LNCaP clone FGC (cell line): Measurements from ENCODE around the gene ID1.

Source experiments
- DNase-seq: peaks from one replicate; pipeline ENCODE4 v3.0.0-alpha.2; 2011; ENCODE audit warnings: low read depth
- H3K4me3 ChIP-seq: 2 replicates; pipeline ENCODE4 v1.5.1; 2011; ENCODE audit warnings: mild to moderate bottlenecking, low read depth, low read length, control low read depth
- TF ChIP-seq, protein P1 (sequence below): IDR thresholded peaks from 2 replicates; pipeline ENCODE4 v1.5.1; 2012; ENCODE audit warnings: mild to moderate bottlenecking; ENCODE audit not compliant: control insufficient read depth, insufficient read depth; ENCODE audit errors: extremely low read depth

Gene ID1

DNA sequence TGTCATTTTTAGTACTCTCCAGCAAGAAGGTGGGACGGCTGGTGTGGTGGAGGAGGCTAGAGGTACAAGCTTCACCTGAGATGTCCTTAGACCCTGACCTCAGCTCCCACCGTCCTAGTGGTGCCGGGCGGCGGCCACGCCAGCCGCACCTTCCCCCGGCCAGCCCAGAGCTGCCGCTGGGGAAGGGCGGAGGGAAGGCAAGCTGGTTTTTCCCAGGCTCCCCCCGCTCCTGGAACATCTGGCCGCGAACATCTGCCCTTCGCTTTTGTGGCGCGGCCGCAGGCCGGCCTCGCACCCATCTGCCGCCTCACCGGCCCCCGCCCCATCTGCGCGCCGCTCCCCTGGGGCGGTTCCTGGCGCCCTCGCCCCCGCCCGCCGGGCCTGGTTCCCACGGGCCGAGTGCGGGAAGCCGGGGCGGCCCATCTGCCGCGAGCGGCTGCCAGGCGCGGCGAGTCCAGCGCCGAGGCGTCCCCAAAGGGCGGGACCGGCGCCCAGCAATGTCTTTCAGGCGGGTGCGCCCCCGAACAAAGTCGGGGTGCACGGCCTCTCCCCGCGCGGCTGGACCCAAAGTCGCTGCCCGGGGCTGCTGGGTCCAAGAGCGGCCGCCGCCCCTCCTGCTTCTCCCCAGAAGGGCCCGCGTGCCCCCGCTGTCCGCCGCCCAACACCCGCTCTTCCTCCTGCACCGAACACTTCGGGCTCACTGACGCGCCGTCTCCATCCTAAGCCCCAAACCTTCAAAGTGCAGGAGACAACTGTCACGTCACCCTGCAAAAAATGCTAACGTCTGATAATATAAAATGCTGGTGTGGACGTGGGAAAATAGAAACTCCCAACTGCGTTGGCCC, 17.3 kb upstream of the ID1 start:
- no peak overlapping the region for H3K4me3 ChIP-seq
- TF ChIP-seq, protein P1, sequence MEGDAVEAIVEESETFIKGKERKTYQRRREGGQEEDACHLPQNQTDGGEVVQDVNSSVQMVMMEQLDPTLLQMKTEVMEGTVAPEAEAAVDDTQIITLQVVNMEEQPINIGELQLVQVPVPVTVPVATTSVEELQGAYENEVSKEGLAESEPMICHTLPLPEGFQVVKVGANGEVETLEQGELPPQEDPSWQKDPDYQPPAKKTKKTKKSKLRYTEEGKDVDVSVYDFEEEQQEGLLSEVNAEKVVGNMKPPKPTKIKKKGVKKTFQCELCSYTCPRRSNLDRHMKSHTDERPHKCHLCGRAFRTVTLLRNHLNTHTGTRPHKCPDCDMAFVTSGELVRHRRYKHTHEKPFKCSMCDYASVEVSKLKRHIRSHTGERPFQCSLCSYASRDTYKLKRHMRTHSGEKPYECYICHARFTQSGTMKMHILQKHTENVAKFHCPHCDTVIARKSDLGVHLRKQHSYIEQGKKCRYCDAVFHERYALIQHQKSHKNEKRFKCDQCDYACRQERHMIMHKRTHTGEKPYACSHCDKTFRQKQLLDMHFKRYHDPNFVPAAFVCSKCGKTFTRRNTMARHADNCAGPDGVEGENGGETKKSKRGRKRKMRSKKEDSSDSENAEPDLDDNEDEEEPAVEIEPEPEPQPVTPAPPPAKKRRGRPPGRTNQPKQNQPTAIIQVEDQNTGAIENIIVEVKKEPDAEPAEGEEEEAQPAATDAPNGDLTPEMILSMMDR, result no peak

DNA sequence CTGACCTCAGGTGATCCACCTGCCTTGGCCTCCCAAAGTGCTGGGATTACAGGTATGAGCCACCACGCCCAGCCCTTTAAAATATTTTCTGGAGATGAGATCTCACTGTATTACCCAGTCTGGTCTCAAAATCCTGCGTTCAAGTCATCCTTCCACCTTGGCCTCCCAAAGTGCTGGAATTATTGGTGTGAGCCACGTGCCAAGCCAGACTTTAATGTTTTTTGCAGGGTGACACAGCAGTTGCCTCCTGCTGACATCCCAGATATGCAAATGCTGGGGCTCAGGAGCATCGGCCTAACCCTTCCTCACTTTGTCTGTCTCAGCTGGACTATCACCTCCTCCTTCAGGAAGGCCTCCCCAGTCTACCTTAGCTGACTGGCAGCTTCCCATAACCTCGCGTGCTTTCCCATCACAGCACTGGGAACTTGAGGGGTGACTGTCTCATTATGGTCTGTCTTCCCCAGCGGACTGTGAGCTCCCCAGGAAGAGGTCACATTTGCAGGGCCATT, 14.3 kb upstream of the ID1 start:
- TF ChIP-seq, protein P1, result no peak
- DNase-seq, result no peak
- no peak overlapping the region for H3K4me3 ChIP-seq

More for the DNA sequence above, 17.3 kb upstream of the ID1 start:
- DNase-seq, result no peak

DNA sequence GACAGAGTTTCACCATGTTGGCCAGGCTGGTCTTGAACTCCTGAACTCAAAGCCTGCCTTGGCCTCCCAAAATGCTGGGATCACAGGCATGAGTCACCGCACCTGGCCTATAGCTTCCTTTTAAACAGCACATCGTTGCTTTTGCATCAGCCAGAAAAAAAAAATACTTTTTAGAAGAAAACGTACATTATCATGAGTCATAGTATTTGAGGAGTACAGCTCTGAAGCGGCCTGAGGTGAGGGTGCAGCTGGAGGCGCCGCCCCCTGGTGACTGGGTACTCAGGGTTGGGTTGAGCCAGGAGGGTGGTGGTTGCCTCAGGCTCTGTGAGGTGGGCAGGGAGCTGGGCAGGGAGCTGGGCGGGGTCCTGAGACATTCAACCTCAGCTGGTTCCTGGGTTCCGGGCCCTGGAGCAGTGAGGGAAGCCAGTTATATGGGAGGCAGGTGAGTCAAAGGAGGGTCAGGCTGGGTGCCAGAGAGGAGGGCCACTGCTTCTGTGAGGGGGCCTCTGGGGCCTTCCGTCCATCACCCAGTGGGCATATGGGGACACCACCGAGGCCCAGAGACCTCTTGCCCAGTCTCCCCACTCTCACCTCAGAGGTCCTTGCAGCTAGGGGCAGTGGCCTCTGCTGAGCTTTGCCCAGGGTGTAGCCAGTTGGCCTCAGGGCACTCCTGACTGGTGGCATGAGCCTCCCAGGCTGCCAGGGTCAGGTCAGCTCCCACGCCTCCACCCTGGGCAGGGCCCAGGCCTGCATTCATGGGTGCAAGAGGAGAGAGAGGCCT, 11.7 kb upstream of the ID1 start:
- DNase-seq, result no peak
- TF ChIP-seq, protein P1, result no peak
- H3K4me3 ChIP-seq, result no peak overlapping the region

DNA sequence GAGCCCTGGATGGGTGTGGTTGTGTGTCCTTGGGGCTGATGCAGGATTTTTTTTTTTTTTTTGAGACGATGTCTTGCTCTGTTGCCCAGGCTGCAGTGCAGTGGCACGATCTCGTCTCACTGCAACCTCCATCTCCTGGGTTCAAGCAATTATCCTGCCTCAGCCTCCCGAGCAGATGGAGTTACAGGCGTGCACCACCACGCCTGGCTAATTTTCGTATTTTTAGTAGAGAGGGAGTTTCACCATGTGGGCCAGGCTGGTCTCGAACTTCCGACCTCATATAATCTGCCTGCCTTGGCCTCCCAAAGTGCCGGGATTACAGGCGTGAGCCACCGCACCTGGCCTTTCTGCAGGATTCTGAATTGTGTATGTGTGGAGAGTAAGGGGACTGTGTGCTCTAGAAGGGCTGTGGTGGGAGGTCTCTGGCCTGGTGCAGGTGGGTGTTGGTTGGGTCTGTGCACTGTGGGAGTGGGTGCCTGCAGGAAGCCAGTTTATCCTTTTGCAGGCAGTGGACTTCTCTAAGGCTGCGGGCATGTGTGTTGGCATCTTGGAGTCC, 11.0 kb upstream of the ID1 start:
- TF ChIP-seq, protein P1, result no peak
- H3K4me3 ChIP-seq, result no peak overlapping the region
- no peak for DNase-seq

DNA sequence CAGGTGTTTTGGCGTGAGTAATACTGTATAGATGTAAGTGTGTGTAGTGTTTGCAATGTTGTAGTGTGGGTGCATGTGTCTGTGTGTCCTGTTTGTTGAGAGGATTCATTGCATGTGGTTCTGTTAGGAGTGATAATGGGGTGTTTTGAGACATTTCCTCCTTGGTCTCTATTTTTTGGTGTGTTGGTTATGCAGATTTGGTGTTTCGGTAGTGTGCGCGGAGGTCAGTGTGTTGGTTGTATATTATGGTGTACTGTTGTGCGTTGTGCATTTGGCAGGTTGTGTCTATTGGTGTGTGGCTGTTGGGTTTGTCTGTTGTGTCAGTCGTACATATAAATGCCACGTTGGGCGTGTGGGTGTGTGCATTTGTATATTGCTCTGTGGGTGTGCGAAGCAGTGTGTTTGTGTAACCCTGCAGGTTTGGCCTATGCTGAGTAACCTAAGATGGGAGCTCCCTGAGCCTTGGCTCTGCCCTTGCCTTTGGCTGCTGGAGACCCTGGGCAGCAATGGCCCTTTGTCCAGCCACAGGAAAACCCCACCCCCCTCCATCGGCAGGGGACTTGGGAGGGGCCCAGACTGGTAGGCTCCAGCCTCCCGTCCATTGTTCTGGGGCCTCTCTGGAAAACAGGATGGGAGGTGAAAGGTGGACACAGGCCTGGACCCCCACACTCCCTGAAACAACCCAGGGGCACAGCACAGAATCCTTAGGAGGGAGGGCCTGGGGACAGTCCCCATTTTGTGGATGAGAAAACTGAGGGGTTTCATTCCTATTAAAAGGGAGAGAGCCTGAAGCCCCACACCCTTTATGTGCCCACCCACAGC, 10.3 kb upstream of the ID1 start:
- H3K4me3 ChIP-seq, result no peak overlapping the region
- TF ChIP-seq, protein P1, result no peak
- no peak for DNase-seq

DNA sequence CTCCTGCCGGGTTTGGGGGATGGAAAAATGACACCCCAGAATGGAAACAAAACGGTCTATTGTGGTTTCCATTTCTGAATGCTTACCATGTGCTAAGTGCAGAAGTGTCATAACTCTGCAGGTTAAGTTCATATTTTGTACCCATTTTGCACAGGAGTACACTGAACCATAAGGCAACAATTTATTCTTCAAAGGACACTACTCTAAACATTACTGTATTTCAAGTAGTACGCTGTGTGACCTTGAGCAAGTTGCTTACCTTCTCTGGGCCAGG, 9.8 kb upstream of the ID1 start:
- H3K4me3 ChIP-seq, result no peak overlapping the region
- no peak for DNase-seq
- TF ChIP-seq, protein P1, result no peak
